NB4 (cell line): ENCODE data around the gene PDE9A.

ENCODE experiments used
- TF ChIP-seq, protein P1 (sequence below): IDR thresholded peaks from one replicate; pipeline ENCODE4 v1.5.1; 2012; ENCODE audit warnings: low read depth, low read length
- TF ChIP-seq, protein P2 (sequence below): IDR thresholded peaks from 2 replicates; pipeline ENCODE4 v1.6.1; 2011; ENCODE audit warnings: low read depth, low read length

DNA sequence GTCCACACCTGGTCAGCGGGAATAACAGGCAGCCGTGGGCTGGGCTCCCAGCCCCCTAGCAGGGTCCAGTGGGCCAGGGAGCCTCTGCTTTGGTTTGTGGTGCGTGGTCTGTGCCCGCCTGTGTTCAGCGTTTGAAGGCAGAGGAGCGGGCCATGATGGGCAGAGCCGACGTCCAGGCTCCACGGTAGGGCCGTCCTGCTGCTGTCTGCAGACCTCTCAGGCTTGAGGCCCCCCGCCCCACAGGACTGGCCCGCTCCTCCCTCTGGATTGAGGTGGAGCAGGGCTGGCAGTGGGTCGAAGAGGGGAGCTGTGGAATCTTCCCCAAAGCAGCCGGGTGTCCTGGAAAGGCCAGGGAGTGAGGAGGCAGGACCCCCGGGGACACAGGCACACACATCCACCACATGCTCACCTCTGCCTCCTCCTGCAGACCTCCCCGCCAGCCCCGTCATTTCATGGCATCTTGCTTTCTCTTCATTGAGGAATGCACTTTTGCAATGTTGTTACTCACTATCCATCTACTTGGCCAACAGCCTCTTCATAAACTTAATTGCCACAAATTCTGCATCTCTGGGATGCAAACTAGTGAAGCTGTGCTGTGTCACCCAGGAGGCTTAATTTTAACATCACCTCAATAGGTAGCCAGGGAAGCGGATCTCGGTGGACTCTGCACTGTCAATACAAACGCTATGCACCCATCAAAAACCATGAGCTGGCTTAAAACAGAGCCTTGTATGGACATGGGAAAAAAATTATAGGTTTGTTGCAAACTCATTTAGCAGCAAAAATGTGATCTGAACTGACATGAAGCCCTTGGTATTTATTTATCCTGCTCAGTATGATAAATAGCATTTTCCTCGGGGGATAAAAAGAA lies 85.9 kb downstream of the PDE9A start:
- TF ChIP-seq, protein P1, sequence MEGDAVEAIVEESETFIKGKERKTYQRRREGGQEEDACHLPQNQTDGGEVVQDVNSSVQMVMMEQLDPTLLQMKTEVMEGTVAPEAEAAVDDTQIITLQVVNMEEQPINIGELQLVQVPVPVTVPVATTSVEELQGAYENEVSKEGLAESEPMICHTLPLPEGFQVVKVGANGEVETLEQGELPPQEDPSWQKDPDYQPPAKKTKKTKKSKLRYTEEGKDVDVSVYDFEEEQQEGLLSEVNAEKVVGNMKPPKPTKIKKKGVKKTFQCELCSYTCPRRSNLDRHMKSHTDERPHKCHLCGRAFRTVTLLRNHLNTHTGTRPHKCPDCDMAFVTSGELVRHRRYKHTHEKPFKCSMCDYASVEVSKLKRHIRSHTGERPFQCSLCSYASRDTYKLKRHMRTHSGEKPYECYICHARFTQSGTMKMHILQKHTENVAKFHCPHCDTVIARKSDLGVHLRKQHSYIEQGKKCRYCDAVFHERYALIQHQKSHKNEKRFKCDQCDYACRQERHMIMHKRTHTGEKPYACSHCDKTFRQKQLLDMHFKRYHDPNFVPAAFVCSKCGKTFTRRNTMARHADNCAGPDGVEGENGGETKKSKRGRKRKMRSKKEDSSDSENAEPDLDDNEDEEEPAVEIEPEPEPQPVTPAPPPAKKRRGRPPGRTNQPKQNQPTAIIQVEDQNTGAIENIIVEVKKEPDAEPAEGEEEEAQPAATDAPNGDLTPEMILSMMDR = no peak
- TF ChIP-seq, protein P2, sequence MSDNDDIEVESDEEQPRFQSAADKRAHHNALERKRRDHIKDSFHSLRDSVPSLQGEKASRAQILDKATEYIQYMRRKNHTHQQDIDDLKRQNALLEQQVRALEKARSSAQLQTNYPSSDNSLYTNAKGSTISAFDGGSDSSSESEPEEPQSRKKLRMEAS = no peak
